Measurements from ENCODE around the gene EEF2K. TPM values are rescaled to one million over a fixed set of nuclear protein-coding genes. Genes with fewer than 3 reads are reported as not detected.

The EEF2K gene
- total RNA-seq, 2 experiments from 2014 or later, result 10.1 to 13.2 TPM

DNA sequence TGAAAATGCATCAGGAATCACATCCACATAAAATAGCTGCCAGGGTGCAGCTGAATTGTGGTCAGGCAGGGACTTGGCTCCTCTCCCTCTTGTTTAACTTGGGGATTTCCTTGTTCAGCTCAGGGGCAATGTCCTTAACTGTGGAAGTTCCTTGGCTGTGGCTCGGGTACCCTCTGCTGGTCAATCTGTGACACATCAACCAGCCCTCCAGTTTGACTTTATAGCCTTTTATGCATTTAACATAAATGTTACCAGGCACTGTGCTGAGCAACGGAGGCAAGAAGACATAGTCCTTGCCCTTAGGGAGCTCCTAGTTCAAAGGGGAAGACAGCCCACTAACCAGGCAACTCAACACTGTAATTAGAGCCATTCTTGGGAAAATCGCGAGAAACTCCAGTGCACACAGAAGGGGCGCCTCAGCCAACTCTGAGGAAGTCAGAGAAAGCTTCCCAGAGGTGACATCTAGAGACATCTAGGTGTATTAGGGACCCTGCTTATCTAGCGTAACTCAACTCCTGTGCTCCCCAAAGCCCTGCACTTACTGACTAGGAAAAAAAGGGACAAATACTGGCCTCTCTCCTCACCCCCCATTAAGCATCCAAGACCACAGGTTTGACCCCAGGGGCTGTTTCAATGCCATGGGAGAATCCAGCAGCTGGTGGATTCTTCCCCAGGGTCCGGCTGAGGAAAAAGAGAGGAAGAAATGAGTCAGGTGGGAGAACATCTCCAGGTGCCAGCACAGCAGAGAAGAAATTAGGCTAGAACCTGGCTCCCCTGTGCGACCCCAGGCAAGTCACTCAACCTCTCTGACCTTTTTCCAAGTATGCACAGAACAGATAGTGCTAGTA, 17.3 kb upstream of the EEF2K start:
- ChIA-PET POLR2A (interaction anchor here (1.0 to 8.7 kb wide), 19 partner anchors 16 to 1288 kb away, joined by 3 to 157 read pairs (median 6); partner anchors contain the start of genes DCUN1D3, EEF2K, LYRM1 and METTL9), CTCF (interaction anchor here (0.6 to 6.5 kb wide), 29 partner anchors 13 to 238 kb away, joined by 3 to 34 read pairs (median 4); partner anchors contain the start of genes EEF2K, MOSMO, PDZD9 and POLR3E)
- peak overlapping the region; percentile 83 for H3K4me3 Mint-ChIP-seq
- peak overlapping the region; percentile 65 for H3K4me3 ChIP-seq (ENCODE audit: low read length)
- H3K27ac Mint-ChIP-seq, result peak overlapping the region; percentile 96
- no peak for ATAC-seq (ENCODE audit: poor library complexity)
- H3K36me3 Mint-ChIP-seq (ENCODE audit: low read depth), result peaks cover 11% of the 10 kb centered on the region
- peak; percentile 47 to 90 (median 58) for DNase-seq
- H3K36me3 ChIP-seq (ENCODE audit: insufficient read depth, low read length), result no peaks in the 10 kb centered on the region
- no peaks in the 10 kb centered on the region for H3K9me3 ChIP-seq (ENCODE audit: control insufficient read depth in 1 of 2, insufficient read depth in 1 of 2, low read length in 2 of 2)
- TF ChIP-seq, protein P1, sequence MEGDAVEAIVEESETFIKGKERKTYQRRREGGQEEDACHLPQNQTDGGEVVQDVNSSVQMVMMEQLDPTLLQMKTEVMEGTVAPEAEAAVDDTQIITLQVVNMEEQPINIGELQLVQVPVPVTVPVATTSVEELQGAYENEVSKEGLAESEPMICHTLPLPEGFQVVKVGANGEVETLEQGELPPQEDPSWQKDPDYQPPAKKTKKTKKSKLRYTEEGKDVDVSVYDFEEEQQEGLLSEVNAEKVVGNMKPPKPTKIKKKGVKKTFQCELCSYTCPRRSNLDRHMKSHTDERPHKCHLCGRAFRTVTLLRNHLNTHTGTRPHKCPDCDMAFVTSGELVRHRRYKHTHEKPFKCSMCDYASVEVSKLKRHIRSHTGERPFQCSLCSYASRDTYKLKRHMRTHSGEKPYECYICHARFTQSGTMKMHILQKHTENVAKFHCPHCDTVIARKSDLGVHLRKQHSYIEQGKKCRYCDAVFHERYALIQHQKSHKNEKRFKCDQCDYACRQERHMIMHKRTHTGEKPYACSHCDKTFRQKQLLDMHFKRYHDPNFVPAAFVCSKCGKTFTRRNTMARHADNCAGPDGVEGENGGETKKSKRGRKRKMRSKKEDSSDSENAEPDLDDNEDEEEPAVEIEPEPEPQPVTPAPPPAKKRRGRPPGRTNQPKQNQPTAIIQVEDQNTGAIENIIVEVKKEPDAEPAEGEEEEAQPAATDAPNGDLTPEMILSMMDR (IDR thresholded peaks at IDR 0.05), result peak; percentile 72
- peaks cover 4% of the 10 kb centered on the region for H3K9me3 Mint-ChIP-seq
- peaks cover 63% of the 10 kb centered on the region for H3K4me1 ChIP-seq (ENCODE audit: insufficient read depth, low read length)
- no peaks in the 10 kb centered on the region for H3K27me3 Mint-ChIP-seq
- peak overlapping the region; percentile 99 to 100 for H3K27ac ChIP-seq (ENCODE audit: low read depth in 1 of 2, low read length in 2 of 2)
- intact Hi-C loops (cut with DNase I, micrococcal nuclease), result loop anchor here (1.0 to 10.0 kb wide), 6 partner anchors 114 to 592 kb away; partner anchors contain the start of genes PDZD9 (in 2 of the 2), CDR2 (in 1 of the 2) and METTL9 (in 1 of the 2)
- peaks cover 44% of the 10 kb centered on the region for H3K4me1 Mint-ChIP-seq (ENCODE audit: low read depth)
- no peaks in the 10 kb centered on the region for H3K27me3 ChIP-seq (ENCODE audit: control insufficient read depth in 1 of 2, insufficient read depth in 2 of 2, low read length in 2 of 2)

DNA sequence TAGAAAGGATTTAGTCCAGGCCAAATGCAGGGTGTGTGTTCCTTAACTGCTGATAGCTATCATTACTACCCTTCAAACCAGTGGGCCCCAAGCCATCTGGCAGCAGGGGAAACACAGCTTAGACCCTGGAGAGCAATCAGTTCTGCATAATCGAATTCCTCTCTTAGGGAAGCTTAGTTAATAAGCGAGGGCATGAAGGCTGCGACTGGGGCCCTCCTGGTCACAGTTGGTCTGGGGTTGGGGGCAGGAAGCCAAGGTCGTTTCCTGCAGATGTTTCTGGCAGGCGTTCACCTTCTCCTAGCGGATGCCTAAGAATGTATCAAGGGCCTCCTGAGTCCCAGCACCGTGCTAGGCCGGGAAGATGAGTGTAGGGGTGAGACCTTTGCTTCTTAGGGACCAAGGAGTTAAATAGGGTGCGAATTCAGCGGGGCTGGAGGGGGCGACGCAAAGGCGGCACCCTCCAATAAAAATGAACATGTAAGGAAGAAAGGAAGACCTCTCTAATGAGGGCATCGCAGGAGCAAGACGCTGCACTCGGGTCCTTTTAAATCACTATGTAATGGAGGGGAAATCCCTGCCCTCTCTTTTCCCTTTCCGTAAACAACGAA, 16.5 kb upstream of the EEF2K start:
- peak overlapping the region; percentile 83 for H3K4me3 Mint-ChIP-seq
- ChIA-PET POLR2A (interaction anchor here (0.5 to 8.7 kb wide), 21 partner anchors 15 to 1289 kb away, joined by 3 to 157 read pairs (median 6); partner anchors contain the start of genes DCUN1D3, EEF2K, LYRM1 and METTL9), CTCF (interaction anchor here (0.6 to 6.5 kb wide), 16 partner anchors 12 to 532 kb away, joined by 3 to 34 read pairs (median 5); partner anchors contain the start of genes EEF2K, MOSMO, PDZD9 and POLR3E)
- peak overlapping the region; percentile 96 for H3K27ac Mint-ChIP-seq
- Histone ChIP-seq H3K27ac (ENCODE audit: low read depth in 1 of 2, low read length in 2 of 2) (peak overlapping the region; percentile 99 to 100), H3K4me1 (ENCODE audit: insufficient read depth, low read length) (peaks cover 71% of the 10 kb centered on the region), H3K4me3 (ENCODE audit: low read length) (peak overlapping the region; percentile 65), H3K36me3 (ENCODE audit: insufficient read depth, low read length) (no peaks in the 10 kb centered on the region), H3K9me3 (ENCODE audit: control insufficient read depth in 1 of 2, insufficient read depth in 1 of 2, low read length in 2 of 2) (peaks cover 0 to 6% of the 10 kb centered on the region in 2 experiments), H3K27me3 (ENCODE audit: control insufficient read depth in 1 of 2, insufficient read depth in 2 of 2, low read length in 2 of 2) (no peaks in the 10 kb centered on the region)
- H3K36me3 Mint-ChIP-seq (ENCODE audit: low read depth), result peaks cover 11% of the 10 kb centered on the region
- ATAC-seq (ENCODE audit: poor library complexity), result peak; percentile 0
- peaks cover 50% of the 10 kb centered on the region for H3K4me1 Mint-ChIP-seq (ENCODE audit: low read depth)
- TF ChIP-seq, protein P1 (IDR thresholded peaks at IDR 0.05), result no peak
- H3K27me3 Mint-ChIP-seq, result no peaks in the 10 kb centered on the region
- peaks cover 8% of the 10 kb centered on the region for H3K9me3 Mint-ChIP-seq
- intact Hi-C loops (cut with DNase I, micrococcal nuclease), result loop anchor here (1.0 to 10.0 kb wide), 7 partner anchors 115 to 667 kb away; partner anchors contain the start of genes CDR2 (in 1 of the 2), METTL9 (in 1 of the 2) and UQCRC2 (in 1 of the 2)
- DNase-seq, result peak in 4 of 14 experiments; percentile 14 to 25 (median 24)
